Esophagus squamous epithelium (tissue), 5 donors: Measurements from ENCODE around the gene SLC25A13. TPM values are rescaled to one million over a fixed set of nuclear protein-coding genes. Genes with fewer than 3 reads are reported as not detected.

Experiments
- DNase-seq: peaks from one replicate; lab custom pipeline; 2025; lab: John Stamatoyannopoulos, UW
- H3K27ac ChIP-seq, 4 donors: fragments of 200-600 bp; sonication (generic); one replicate each; pipeline ENCODE4 v1.5.1; 2016 to 2019; ENCODE audit warnings: mild to moderate bottlenecking in 1 of 4
- H3K27me3 ChIP-seq, 4 donors: fragments of 200-600 bp; sonication (generic); 1 replicate in 3 of 4; 2 replicates in 1 of 4; pipeline versions ENCODE4 v1.5.1 to v1.6.0; 2017 to 2021; ENCODE audit warnings: antibody characterized with exemption in 1 of 4
- H3K36me3 ChIP-seq, 3 donors: fragments of 200-600 bp; sonication (generic); one replicate each; pipeline ENCODE4 v1.5.1; 2016 to 2019
- H3K4me1 ChIP-seq, 3 donors: fragments of 200-600 bp; sonication (generic); one replicate each; pipeline ENCODE4 v1.5.1; 2017 to 2019
- H3K4me3 ChIP-seq, 4 donors: fragments of 200-600 bp; sonication (generic); 1 replicate in 3 of 4; 2 replicates in 1 of 4; pipeline ENCODE4 v1.5.1; 2016 to 2019; ENCODE audit warnings: mild to moderate bottlenecking in 2 of 4, moderate library complexity in 1 of 4
- H3K9me3 ChIP-seq, 3 donors: fragments of 200-600 bp; sonication (generic); one replicate each; pipeline ENCODE4 v1.5.1; 2016 to 2019
- CTCF ChIP-seq, 6 experiments: fragments of 450-650 bp in 4 of 6; fragments of 200-600 bp in 2 of 6; sonication (generic) in 2 of 6; IDR thresholded peaks; one replicate each; pipeline ENCODE4 v1.5.1; 2016 to 2019; ENCODE audit warnings: antibody characterized with exemption in 6 of 6, mild to moderate bottlenecking in 4 of 6, moderate library complexity in 4 of 6
- POLR2A ChIP-seq, 4 donors: fragments of 450-650 bp; IDR thresholded peaks; one replicate each; pipeline ENCODE4 v1.6.1; 2017; ENCODE audit warnings: antibody characterized with exemption in 4 of 4, mild to moderate bottlenecking in 4 of 4, moderate library complexity in 3 of 4
- WGBS, 2 donors: methylation state at CpG; one replicate each; pipeline ENCODE4 v1.1.5; 2018; 5-methylcytosine and 5-hydroxymethylcytosine counted together
- intact Hi-C: fragments of 100-400 bp; cut with DNase I; formaldehyde crosslinking; loops from one replicate; pipeline ENCODE4 v1.15.0; 2022
- total RNA-seq, 4 donors: library from RNA; depleted of rRNA; stranded (reverse); fragments of >200 nt; gene quantifications; one replicate each; pipeline ENCODE4 v1.1.0, GENCODE V29; 2016
- donor health status: DM: yes; HTN: yes; CAD: no.

Gene SLC25A13
- total RNA-seq, 4 donors from 2014 or later = 12.7 to 37.3 (median 23.0) TPM

GRCh38 chr7:96090756-96091155, 231.1 kb downstream of the SLC25A13 start:
- H3K4me1 ChIP-seq = no peaks in the 10 kb centered on the region
- intact Hi-C loops = no loop called here
- H3K27ac ChIP-seq = no peak overlapping the region
- no peaks in the 10 kb centered on the region for H3K36me3 ChIP-seq
- TF ChIP-seq CTCF (IDR thresholded peaks at IDR 0.05) (no peak), POLR2A (IDR thresholded peaks at IDR 0.05) (no peak)
- DNase-seq = no peak
- H3K27me3 ChIP-seq = peaks cover 0 to 4% (median 0%) of the 10 kb centered on the region in 4 donors
- 79 to 85% methylated on average over 6 of the region's 6 CpGs for WGBS, 2 donors
- no peak overlapping the region for H3K4me3 ChIP-seq
- no peaks in the 10 kb centered on the region for H3K9me3 ChIP-seq

- intact Hi-C loops = no loop called here
Measured at GRCh38 chr7:96089511-96089910, 232.4 kb downstream of the SLC25A13 start.

GRCh38 chr7:96088579-96088978, 233.3 kb downstream of the SLC25A13 start:
- Histone ChIP-seq H3K9me3 (no peaks in the 10 kb centered on the region), H3K36me3 (no peaks in the 10 kb centered on the region), H3K27me3 (peaks cover 0 to 4% (median 0%) of the 10 kb centered on the region in 4 donors), H3K4me1 (no peaks in the 10 kb centered on the region), H3K27ac (no peak overlapping the region), H3K4me3 (no peak overlapping the region)
- TF ChIP-seq POLR2A (IDR thresholded peaks at IDR 0.05) (no peak), CTCF (IDR thresholded peaks at IDR 0.05) (no peak)
- intact Hi-C loops = no loop called here
- 34 to 48% methylated on average over 5 of the region's 5 CpGs for WGBS, 2 donors
- DNase-seq = no peak

More at GRCh38 chr7:96089511-96089910, 232.4 kb downstream of the SLC25A13 start:
- Histone ChIP-seq H3K4me3 (no peak overlapping the region), H3K9me3 (no peaks in the 10 kb centered on the region), H3K27ac (no peak overlapping the region), H3K36me3 (no peaks in the 10 kb centered on the region), H3K27me3 (peaks cover 0 to 4% (median 0%) of the 10 kb centered on the region in 4 donors), H3K4me1 (no peaks in the 10 kb centered on the region)
- 71% methylated on average over 3 of the region's 3 CpGs for WGBS, 2 donors
- TF ChIP-seq POLR2A (IDR thresholded peaks at IDR 0.05) = no peak
- no peak for TF ChIP-seq CTCF (IDR thresholded peaks at IDR 0.05)
- DNase-seq = no peak

- no peak overlapping the region for H3K4me3 ChIP-seq
- WGBS, 2 donors = 55 to 77% methylated on average over 3 of the region's 3 CpGs
- H3K27me3 ChIP-seq = peaks cover 0 to 4% (median 0%) of the 10 kb centered on the region in 4 donors
- no peaks in the 10 kb centered on the region for H3K36me3 ChIP-seq
- no peak overlapping the region for H3K27ac ChIP-seq
- intact Hi-C loops = no loop called here
- TF ChIP-seq POLR2A (IDR thresholded peaks at IDR 0.05) (no peak), CTCF (IDR thresholded peaks at IDR 0.05) (no peak)
- DNase-seq = no peak
- no peaks in the 10 kb centered on the region for H3K4me1 ChIP-seq
- H3K9me3 ChIP-seq = no peaks in the 10 kb centered on the region
Measured at GRCh38 chr7:96085953-96086352, 235.9 kb downstream of the SLC25A13 start.

GRCh38 chr7:96084881-96085553, 236.9 kb downstream of the SLC25A13 start:
- intact Hi-C loops = no loop called here
- WGBS, 2 donors = 100% methylated on average over 1 of the region's 1 CpG
- no peak for DNase-seq
- H3K4me1 ChIP-seq = no peaks in the 10 kb centered on the region
- no peak overlapping the region for H3K4me3 ChIP-seq
- TF ChIP-seq CTCF (IDR thresholded peaks at IDR 0.05) (no peak), POLR2A (IDR thresholded peaks at IDR 0.05) (no peak)
- H3K27ac ChIP-seq = no peak overlapping the region
- H3K36me3 ChIP-seq = no peaks in the 10 kb centered on the region
- no peaks in the 10 kb centered on the region for H3K9me3 ChIP-seq
- H3K27me3 ChIP-seq = peaks cover 0 to 4% (median 0%) of the 10 kb centered on the region in 4 donors
